ENCODE data around the gene TSR3.
"Not testable (repeated sequence)": the region's sequence is repeated elsewhere in the genome, so short reads cannot be mapped to it uniquely, and the experiment has no call there.

TSR3 gene

DNA sequence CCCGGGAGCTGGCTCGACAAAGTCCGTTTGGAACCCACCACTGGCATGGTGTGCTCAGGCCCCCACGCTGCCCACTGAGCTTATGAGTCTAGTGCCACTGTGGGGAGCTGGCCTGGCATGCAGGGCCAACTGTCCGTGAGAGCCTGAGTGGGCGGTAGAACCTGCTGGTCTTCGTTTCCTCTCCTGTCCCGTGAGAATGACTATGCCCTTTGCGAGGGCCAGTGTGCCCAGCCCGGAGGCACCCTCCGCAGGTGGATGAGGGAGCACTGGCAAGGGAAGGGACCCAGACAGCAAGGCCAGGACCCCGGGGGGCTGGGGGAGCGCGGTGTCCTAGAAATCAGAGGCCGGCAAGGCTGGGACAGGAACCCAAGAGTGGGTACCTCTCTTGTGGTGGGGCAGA, 15.1 kb downstream of the TSR3 start:
- DNase-seq: no peak

DNA sequence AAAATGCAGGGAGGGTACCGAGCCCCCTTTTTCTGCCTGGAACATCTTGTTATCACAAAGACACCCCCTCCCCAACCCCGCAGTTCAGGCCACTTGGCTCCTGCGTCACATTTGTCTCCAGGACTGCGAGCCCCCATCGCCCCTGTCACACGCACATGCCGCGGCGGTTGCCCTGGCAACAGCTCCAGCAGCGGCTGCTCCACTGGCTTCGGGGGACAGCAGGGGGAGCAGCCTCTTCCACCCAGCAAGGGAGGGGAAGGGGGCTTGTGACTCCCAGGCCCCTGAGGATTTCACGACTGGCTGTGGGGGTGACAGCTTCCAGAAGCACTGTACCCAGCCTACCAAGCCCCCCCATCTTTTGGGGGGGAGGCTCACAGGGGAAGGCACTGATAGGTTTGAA, 15.7 kb downstream of the TSR3 start:
- DNase-seq: no peak

DNA sequence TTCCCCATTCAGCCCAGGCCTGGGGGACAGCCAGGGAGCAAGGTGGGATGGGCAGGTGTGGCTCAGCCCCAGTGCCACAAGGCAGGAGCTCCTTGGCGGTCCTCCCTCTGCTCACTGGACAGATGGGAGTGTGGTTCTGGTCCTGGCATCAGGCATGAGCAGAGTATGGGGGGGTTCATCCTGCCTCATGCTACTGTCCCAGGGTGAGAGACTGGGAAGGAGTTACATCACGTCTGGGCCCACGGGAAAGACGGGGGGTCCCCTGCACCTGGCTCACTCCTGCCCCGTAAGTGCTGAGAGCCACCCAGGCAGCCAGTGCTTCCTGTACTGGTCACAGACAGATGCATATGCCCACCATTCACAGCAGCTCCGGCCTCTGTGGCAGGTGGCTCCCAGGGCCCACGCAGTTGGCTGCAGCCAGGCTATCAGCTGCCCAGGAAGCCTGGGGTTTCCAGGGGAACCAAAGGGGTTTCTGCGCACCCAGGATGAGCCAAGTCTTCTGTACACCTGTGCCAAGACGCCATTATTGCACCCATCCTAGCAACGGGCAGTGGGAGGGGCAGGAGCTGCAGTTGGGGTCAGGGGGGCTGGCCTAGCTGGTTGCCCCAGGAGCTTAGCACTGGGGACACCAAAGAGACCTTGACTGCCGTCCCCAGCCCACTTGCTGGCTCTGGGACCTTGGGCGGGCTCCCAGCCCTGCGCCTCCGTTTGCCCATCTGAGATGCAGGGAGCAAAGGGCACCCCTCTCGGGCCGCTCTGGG, 16.3 kb downstream of the TSR3 start:
- DNase-seq: no peak

DNA sequence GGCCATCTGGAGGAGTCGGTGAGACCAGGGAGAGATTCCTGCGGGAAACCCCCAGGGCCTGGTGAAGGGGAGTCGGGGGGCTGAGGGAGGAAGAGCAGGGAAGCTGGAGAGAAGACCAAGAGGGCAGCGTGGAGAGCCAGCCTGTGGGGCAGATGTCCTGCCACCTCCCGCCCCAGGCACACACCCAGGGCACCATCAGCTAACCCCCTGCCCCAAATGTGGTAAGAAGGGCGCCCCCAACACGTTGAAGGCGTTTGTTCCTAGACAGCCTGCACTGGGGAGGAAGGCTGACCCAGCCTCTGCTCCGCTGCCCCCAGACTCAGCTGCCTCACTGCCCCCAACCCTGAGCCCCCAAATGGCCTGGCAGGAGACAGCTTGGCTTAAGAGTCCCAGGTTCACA, 16.9 kb downstream of the TSR3 start:
- no peak for DNase-seq

DNA sequence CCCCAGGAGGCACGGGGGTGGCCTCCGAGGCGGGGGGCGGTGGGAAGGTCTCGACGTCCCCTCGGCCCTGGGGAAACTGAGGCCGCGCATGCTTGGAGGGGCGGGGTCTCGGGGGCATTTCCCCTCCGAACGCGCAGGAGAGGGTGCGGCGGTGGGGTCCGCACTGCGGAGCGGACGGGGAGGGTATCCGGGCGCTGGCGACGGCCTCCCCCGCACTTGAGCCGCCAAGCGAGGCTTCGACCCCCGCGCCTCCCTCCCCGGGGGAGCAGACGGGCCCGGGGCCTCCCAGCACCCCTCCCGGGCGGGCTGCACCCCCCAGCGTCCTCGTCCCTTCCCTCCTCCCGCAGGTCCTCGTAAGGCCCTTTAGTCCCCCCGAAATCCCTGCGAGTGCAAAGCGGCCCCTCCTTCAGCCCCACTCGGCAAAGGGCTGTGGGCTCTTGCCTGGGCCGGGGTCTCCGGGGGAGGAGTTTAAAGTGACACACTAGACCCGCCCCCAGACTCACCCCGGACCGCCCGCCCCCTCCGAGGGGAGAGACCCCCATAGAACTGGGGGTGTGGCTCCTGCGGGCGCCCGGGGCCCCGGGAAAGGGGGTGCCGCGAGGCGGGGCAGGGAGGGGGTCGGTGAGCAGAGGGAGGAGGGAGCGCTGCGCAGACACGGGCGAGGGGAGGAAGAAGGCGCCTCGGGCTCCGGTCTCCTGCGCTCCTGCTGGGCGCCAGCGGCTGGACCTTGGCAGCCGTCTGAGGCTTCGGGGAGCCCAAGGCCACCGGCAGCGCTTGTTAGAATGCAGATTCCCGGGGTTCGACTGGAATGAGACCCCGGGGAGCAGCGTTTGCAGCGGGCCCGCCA, 17.6 kb downstream of the TSR3 start:
- no peak for DNase-seq

DNA sequence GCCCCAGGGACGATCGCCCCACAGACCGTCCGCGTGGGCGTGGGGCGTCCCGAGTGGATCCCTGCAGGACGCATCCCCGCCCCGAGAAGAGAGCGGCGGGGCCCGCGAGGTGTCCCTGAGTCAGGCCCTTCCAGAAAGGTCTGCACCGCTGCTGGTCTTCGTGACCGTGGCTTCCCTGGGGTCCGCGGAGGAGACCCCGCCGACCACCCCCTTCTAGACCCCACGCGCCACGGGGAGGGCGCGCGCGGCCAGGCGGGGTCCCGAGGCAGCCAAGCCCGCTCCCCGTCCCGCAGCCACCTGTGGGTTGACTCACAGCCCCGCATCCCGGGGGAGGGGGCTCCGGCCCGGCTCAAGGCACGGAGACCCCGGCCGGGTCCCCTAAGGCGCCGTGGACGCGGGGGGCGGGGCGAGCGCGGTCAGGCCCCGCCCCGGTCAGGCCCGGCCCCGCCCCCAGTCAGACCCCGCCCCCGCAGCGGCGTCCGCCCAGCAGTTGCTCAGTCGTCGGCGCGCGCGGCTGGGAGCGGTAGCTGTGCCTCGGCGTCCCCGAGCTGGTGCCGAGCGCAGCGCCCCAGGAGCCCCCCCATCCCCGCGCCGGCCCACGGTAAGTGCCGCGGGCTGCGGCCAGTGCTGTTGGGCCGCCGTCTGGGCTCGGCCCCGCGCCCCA, 18.4 kb downstream of the TSR3 start, which contains the start of gene BAIAP3:
Gene BAIAP3 (plus strand): TSS at position 497 of the 664 bp plus-strand sequence. CDS start 4,905 bp downstream, outside the sequence.
- no peak for DNase-seq

DNA sequence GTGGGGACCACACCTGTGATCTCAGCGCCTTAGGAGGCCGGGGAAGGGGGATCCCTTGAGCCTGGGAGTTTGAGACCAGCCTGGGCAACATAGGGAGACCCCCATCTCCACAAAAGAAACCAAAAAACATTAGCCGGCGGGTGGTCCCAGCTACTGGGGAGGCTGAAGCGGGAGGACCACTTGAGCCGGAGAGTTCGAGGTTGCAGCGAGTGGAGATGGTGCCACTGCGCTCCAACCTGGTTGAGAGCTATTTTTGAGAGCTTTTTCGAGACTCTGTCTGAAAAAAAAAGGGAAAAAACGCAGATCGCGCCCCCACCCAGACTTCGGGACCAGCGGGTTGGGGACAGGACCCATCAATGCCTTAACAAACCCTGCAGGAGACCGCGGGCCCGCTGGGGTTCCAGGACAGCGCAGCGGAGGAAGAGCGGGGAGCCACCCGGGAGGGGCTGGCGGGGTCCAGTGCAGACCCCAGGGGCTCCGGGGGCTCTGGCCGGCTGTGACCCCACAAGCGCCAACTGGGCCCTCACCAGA, 19.0 kb downstream of the TSR3 start:
- no peak for DNase-seq

DNA sequence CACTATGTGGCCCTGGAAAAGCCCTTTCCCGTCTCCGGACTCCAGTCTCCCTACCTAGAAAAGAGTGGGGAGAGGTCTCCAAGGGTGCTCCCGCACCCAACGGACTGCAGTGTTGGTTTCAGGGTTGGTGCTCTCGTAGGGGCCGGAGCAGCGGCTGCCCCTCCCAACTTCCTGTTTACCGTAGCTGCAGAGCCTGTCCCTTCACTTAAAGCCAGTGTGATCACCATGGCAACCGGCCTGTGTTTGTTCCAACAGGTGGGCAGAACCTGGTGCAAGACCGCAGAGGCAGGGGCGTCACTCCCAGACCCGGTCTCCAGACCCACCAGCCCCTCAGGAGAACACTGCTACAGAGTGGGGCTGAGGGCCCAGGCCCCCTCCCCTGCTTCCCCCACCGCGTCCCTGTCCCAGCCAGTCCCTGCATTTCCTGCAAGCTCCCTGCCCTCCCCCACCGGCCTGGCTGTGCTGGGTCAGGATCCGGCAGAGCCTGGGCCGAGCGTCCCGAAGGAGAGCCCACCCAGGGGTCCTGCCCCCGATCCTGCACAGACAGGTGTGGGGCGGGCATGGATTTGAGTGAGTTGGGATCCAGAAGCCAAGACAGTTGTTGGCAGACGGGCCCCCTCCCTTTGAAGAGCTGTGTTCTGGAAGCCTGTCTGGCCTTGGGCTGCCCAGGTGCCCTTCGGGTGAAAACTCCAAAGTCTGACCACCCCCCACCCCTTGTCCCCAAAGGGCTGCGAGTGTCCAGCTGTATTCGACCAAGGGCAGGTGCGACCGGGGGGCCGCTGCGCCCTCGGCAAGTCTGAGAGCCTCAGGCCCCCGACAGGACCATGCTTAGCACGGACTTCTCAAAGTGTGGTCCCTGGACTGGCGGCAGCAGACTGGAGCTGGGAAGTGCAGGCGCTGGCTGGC, 19.7 kb downstream of the TSR3 start:
- no peak for DNase-seq

DNA sequence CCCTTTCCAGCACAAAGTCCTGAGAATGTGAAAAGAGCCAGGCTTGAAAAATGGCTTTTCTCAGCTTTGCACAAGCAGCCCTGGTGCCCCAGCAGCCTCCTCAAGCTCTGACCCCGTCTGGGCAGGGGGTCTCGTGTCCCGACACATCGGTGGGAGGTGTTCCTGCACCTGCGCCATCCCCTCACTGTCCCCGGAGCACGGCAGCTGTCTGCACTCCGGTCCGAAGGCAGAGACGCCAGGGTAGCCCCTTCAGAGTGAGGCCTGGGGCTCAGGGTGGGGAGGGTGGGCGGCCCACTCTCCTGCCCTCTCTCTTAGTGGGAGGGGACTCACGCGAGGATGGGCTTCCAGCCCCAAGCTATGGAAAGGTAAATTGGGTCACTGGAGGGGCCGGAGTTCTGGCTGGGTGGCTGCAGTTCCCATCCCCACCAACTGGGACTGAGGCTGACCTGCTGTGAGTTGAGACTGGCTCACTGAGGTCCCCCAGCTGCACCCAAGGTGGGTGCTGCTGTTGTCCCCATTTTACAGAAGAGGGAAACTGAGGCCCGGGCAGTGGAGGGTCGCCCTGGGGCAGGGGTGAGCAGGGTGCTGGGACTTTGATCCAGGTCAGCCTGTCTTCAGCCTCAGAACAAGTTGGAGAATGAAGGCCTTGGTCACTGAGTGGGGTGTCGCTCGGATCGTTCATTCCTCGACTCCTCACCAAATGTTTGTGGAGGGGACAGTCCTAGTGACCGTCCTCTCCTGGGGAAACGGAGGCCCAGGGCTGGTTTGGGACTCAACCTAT, 20.6 kb downstream of the TSR3 start:
- DNase-seq: no peak

DNA sequence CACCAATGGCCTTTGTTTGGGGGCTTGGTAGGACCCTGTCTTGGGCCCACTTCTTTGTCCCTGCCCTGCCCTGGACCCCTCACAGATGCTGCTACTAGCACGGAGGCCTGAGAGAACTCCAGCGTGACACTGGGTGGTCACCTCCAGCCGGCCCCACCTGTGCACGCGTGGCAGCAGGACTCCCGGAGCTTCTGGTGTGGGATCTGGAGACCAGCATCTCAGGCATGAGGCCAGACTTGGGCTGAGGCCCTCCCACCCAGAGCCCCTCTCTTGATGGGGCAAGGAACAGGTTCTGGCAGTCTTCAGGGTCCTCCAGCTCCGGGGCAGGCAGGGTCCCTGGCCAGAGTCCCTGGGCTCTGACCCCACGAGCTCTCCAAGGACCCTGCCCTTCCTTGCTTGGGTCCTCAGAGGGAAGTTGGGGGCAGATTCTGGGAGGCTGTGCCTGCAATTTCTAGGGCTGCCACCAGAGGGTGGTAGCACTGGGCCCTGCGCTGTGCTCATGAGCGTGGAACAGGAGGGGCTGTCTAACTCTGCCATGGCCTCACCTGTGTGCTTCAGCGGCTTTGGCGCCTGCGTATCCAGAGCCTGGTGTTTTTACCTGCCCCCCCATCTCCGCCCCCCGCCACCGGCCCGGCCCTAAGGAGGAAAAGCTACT, 21.3 kb downstream of the TSR3 start:
- DNase-seq: no peak

DNA sequence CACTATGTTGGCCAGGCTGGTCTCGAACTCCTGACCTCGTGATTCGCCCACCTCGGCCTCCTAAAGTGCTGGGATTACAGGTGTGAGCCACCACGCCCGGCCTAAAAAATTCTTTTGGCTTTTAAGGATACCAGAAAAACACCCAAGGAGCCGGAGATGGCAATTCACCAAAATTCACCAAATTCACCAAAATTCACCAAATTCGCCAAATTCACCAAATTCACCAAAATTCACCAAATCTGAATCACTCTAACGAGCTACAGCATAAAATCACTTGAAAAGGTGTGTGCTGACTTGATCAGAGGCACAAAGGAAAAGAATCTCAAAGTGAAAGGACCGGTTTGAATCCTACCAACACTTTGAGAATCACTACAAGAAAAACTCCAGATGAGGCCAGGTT, 22.7 kb downstream of the TSR3 start:
- DNase-seq: not testable (repeated sequence)

DNA sequence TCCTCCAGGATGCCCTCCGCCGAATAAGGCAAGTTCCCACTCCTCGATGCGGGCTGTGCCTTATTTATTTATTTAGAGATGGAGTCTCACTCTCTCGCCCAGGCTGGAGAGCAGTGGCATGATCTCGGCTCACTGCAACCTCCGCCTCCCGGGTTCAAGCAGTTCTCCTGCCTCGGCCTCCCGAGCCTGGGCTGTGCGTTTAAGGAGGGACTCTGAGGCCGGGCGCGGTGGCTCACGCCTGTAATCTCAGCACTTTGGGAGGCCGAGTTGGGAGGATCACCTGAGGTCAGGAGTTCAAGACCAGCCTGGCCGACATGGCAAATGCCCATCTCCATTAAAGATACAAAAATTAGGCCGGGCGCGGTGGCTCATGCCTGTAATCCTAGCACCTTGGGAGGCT, 23.5 kb downstream of the TSR3 start:
- not testable (repeated sequence) for DNase-seq

DNA sequence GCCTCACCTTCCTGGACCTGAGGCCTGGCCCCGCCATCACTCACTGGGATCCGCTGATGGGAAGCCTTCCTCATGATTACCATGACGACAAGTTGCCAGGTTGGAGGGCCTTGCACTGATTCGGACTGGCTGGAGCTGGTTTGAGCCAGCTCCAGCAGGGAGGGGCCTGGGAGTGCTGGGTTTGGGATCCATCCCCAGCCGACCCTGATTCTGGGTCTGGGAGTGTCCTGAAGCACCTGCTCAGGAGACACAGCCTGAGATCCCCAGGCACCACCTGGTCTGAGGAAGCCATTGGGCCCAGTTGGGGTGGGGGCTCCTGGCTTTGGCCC, 24.1 kb downstream of the TSR3 start:
- no peak for DNase-seq

DNA sequence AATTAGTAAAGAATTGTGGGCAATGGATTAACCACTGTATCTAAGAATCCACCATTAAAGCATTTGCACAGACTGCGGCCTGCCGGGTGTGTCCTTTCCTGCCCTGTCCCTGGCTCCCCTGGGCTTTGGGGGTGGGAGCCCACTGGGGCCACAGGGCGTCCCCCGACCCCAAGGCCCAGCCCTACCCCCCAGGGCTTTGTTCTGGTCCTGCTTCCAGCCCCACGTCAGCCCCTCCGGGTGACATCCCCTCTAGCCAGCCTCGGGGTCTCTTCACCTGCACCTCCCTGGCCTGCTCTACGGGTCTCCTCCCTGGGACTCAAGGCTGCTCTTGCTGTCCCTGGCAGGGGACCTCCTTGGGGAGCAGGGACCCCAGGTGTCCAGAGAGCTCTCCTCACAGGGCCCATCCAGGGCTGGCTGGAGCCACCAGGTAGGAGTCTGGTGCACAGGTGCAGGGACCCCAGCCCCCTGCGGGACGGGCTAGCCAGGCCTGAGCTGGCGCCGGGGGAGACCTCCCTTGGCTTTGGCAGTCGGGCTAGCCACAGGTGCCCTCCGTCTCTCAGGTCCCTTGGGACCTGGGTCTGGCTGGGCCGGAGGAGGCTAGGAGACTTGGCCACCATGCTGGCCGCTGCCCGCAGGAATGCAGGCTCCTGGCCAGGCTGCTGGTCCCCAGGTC, 24.6 kb downstream of the TSR3 start:
- no peak for DNase-seq

DNA sequence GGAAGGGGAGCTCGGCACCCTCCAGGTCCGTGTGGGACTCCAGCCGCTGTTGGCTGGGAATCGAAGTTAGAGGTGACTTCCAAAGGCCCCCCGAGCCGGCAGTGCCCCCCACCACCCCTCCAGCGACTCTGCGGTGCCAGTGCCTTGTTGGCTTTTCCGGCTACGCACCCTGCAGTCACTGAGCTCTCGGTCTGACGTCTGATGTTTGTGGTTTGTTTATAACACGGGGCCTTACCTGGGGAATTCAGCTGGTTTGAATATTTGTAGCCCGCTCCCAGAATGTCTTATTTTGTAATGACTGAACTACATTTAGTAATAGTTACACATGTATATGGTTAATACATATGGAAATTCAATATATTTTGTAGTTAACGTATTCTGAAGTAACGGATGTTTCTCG, 25.3 kb downstream of the TSR3 start:
- no peak for DNase-seq

DNA sequence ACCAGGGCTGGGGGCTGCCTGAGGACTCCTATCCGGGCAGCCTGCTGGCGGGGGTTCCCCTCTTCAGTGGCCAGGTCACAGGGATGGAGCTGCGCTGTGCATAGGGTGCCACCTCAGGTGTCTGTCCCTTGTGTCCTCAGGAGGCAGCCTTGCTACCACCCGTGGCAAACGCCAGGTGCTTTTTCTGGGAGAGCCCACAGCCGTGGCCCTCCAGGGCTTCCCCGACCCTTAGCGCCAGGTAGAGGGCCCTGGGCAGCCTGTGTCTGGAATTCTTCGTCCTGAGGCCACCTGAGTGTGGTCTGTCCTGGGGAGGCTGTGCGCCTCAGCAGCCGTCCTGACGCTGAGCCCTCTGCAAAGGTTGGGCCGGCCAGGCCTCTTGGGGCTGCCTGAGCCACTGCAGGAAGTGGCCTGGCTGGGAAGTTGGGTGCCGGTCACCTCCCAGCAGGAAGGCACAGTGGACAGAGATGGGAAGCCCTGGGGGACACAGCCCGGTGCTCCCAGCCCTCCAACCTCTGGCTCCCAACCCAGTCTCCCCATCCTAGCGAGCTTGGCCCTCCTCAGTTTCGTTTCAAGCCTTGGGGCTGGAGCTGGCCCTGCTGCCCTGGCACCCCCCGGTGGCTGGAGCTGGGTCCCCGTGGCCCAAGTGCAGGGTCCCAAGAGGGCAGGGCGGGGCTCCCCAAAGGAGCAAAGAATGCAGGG, 25.9 kb downstream of the TSR3 start:
- no peak for DNase-seq

DNA sequence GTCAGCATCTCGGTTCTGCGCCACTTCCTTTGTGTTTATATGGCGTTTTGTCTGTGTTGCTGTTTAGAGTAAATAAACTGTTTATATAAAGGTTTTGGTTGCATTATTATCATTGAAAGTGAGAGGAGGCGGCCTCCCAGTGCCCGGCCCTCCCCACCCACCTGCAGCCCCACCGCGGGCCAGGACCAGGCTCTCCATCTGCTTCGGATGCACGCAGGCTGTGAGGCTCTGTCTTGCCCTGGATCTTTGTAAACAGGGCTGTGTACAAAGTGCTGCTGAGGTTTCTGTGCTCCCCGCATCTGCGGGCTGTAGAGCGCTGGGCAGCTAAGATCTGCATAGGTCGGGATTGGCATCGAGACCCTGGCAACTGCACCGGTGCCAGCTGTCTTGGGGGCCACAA, 26.4 kb downstream of the TSR3 start:
- no peak for DNase-seq

DNA sequence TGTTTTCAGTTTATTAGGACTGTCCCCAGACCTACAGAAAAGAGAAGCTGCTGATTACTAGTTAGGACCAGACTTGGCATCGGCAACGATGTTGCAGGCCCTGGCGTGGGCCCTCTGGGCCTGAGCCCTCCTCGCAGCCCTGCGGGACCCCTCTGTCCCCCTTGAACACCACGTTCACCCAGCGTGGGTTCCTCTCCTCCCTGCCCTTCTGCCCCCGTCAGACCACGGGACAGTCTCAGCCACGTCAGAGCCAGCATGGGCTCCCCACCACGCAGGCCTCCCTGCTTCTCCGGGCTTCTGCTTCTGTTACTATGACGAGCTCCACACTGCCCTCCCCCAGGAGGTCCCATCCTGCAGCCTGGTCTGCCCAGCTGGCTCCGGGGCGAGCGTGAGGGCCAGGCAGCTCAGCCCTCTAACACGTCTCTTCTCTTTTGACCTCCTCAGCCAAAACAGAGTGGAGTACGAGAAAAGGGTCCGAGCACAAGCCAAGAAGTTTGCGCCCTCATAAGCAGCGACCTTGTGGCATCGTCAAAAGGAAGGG, 27.3 kb downstream of the TSR3 start:
- no peak for DNase-seq
